GM18508 (cell line): ENCODE data around the gene CHST3.

Source experiments
- ATAC-seq: cut with Tn5 transposase; IDR thresholded peaks from one replicate; pipeline ENCODE4 v1.9.1; 2021; ENCODE audit warnings: moderate number of reproducible peaks; ENCODE audit not compliant: insufficient read depth, unreplicated experiment

The CHST3 gene

GRCh38 chr10:72048450-72049124 lies 84.4 kb downstream of the CHST3 start:
- ATAC-seq: no peak

DNA sequence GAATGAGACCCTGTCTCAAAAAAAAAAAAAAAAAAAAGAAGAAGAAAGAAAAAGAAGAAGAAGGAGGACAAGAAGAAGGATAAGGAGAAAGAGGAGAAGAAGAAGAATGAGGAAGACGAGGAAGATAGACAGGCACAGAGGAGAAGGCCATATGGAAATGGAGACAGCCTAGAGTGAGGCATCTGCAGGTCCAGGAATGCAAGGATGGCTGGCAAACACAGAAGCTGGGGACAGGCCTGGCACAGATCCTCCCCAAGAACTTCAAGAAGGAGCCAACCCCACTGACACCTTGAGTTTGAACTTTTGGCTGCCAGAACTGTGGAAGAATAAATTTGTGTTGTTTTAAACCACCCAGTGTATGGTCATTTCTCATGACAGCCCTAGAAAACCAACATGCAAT lies 85.3 kb downstream of the CHST3 start:
- ATAC-seq: no peak

- ATAC-seq: no peak
Measured at GRCh38 chr10:72049969-72050781, 86.0 kb downstream of the CHST3 start.

DNA sequence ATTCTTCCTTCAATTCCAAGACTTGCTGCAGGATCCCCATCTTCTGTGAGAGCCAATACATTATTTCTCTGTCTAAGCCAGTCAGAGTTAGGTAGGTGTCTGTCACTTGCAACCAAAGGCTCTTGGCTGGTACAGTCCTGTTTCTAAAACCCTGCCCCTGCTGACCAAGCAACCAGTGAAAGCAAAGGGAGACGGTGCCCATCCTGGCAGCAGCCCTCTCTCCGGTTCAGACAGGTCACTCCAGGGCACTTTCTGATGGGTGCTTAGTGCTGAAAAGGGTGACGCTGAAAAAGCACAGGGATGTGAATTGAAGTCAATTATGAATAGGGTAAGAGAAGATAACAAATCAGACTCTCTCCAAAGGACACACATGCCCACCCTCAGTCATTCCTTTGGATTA lies 86.7 kb downstream of the CHST3 start:
- ATAC-seq: no peak

- ATAC-seq: no peak
Measured at GRCh38 chr10:72053690-72054089, 89.5 kb downstream of the CHST3 start.

- ATAC-seq: no peak
Measured at GRCh38 chr10:72056113-72056512, 91.9 kb downstream of the CHST3 start.

DNA sequence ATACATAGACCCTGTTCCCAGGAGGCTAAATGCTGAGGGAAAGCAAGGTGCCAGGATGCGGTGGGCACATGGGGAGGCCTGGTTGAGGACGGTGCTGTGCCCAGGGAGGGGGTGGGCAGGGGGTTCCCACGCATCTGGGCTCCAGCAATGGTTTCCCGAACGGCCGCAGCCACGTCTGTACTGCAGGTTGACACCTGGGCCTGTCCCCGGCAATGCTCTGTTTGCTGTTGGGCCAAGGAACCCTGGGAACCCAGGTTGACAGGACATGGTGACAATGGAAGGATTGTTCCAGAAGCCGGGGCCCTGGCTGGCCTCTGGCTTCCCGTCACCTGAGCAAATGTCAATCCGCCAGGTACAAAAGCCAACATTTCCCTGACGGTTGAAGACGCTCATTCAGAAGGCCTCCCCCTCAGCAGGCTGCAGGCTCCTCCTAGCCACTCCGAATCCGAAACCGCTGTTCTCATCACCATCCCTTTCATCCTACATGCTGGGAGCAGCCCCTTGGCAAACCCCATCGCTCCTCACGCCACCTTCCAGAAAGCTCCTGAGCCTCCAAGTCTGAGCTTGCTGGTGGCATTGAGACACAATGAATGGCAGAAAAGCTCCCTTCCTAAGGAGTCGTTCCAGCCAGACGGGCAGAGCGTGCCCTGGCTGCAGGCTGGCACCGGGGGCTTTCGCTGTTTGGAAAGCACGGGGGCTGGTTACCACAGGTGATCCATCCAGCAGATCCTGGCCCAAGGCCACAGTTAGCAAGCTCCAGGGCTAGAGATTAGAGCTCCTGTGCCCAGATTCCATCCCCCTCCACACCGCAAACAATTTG lies 92.9 kb downstream of the CHST3 start:
- no peak for ATAC-seq

GRCh38 chr10:72058347-72058898 lies 94.2 kb downstream of the CHST3 start:
- no peak for ATAC-seq

GRCh38 chr10:72058989-72059842 lies 95.0 kb downstream of the CHST3 start:
- ATAC-seq: no peak

GRCh38 chr10:72059843-72060822 lies 95.9 kb downstream of the CHST3 start:
- ATAC-seq: no peak

- no peak for ATAC-seq
Measured at GRCh38 chr10:72061491-72061890, 97.3 kb downstream of the CHST3 start.

- no peak for ATAC-seq
Measured at GRCh38 chr10:72061930-72062329, 97.7 kb downstream of the CHST3 start.

- no peak for ATAC-seq
Measured at GRCh38 chr10:72062382-72062781, 98.2 kb downstream of the CHST3 start.
